HG02623 (cell line): ENCODE data around the gene EYA2.

Experiments used
- ATAC-seq: cut with Tn5 transposase; IDR thresholded peaks from one replicate; pipeline ENCODE4 v1.9.1; 2021; ENCODE audit warnings: moderate library complexity; ENCODE audit not compliant: unreplicated experiment

EYA2 gene

GRCh38 chr20:46999801-47000465 is 105.3 kb downstream of the EYA2 start:
- no peak for ATAC-seq

GRCh38 chr20:47003223-47003622 is 108.6 kb downstream of the EYA2 start:
- no peak for ATAC-seq

- no peak for ATAC-seq
Observed at GRCh38 chr20:47004179-47004578, 109.5 kb downstream of the EYA2 start.

- no peak for ATAC-seq
Observed at GRCh38 chr20:47007826-47008655, 113.4 kb downstream of the EYA2 start.

GRCh38 chr20:47008842-47009518 is 114.3 kb downstream of the EYA2 start:
- ATAC-seq: no peak

GRCh38 chr20:47009784-47010183 is 115.1 kb downstream of the EYA2 start:
- no peak for ATAC-seq

GRCh38 chr20:47011984-47012383 is 117.3 kb downstream of the EYA2 start:
- no peak for ATAC-seq

- no peak for ATAC-seq
Observed at GRCh38 chr20:47013606-47014005, 119.0 kb downstream of the EYA2 start.

GRCh38 chr20:47016068-47016664 is 121.5 kb downstream of the EYA2 start:
- ATAC-seq: no peak

- no peak for ATAC-seq
Observed at GRCh38 chr20:47018381-47018780, 123.7 kb downstream of the EYA2 start.

- ATAC-seq: no peak
Observed at GRCh38 chr20:47019121-47019824, 124.6 kb downstream of the EYA2 start.

GRCh38 chr20:47020231-47020630 is 125.6 kb downstream of the EYA2 start:
- no peak for ATAC-seq

GRCh38 chr20:47021850-47022249 is 127.2 kb downstream of the EYA2 start:
- ATAC-seq: no peak

- no peak for ATAC-seq
Observed at GRCh38 chr20:47024461-47024937, 129.9 kb downstream of the EYA2 start.

- ATAC-seq: no peak
Observed at GRCh38 chr20:47027042-47027441, 132.4 kb downstream of the EYA2 start.

GRCh38 chr20:47027456-47027855 is 132.8 kb downstream of the EYA2 start:
- ATAC-seq: no peak

- ATAC-seq: no peak
Observed at GRCh38 chr20:47028487-47028886, 133.8 kb downstream of the EYA2 start.

- no peak for ATAC-seq
Observed at GRCh38 chr20:47029845-47030244, 135.2 kb downstream of the EYA2 start.

GRCh38 chr20:47030271-47030810 is 135.7 kb downstream of the EYA2 start:
- ATAC-seq: no peak

GRCh38 chr20:47031004-47031403 is 136.4 kb downstream of the EYA2 start:
- no peak for ATAC-seq
